Smooth muscle cell (in vitro differentiated cells): ENCODE results near the gene PDZD4. TPM values are rescaled to one million over a fixed set of nuclear protein-coding genes. Genes with fewer than 3 reads are reported as not detected.

Experiments
- DNase-seq: peaks from one replicate; lab custom pipeline; 2025; ENCODE audit not compliant: unreplicated experiment; lab: John Stamatoyannopoulos, UW
- H2AFZ ChIP-seq: fragments of 200-600 bp; sonication (generic); 2 replicates; pipeline ENCODE4 v1.6.0; 2016; ENCODE audit warnings: antibody characterized with exemption, low read depth, mild to moderate bottlenecking
- H3F3A ChIP-seq: fragments of 200-600 bp; sonication (generic); 2 replicates; pipeline ENCODE4 v1.6.0; 2017; ENCODE audit warnings: antibody characterized with exemption, low read depth
- H3K27ac ChIP-seq: fragments of 200-600 bp; sonication (generic); 2 replicates; pipeline ENCODE4 v1.5.1; 2016; ENCODE audit warnings: low read depth, mild to moderate bottlenecking
- H3K27me3 ChIP-seq: fragments of 200-600 bp; sonication (generic); 2 replicates; pipeline ENCODE4 v1.6.1; 2016; ENCODE audit warnings: low read depth, mild to moderate bottlenecking
- H3K36me3 ChIP-seq: fragments of 200-600 bp; sonication (generic); 2 replicates; pipeline ENCODE4 v1.5.1; 2016; ENCODE audit warnings: low read depth
- H3K4me1 ChIP-seq: fragments of 200-600 bp; sonication (generic); 2 replicates; pipeline ENCODE4 v1.5.1; 2016; ENCODE audit warnings: low read depth
- H3K4me2 ChIP-seq: fragments of 200-600 bp; sonication (generic); 2 replicates; pipeline ENCODE4 v1.6.0; 2016; ENCODE audit warnings: mild to moderate bottlenecking
- H3K4me3 ChIP-seq: fragments of 200-600 bp; sonication (generic); 2 replicates; pipeline ENCODE4 v1.5.1; 2016; ENCODE audit warnings: mild to moderate bottlenecking
- H3K79me2 ChIP-seq: fragments of 200-600 bp; sonication (generic); 2 replicates; pipeline ENCODE4 v1.6.0; 2016; ENCODE audit warnings: low read depth, mild to moderate bottlenecking
- H3K9ac ChIP-seq: fragments of 200-600 bp; sonication (generic); 2 replicates; pipeline ENCODE4 v1.6.0; 2016; ENCODE audit warnings: low read depth
- H3K9me3 ChIP-seq: fragments of 200-600 bp; sonication (generic); replicated peaks from 2 replicates; pipeline ENCODE4 v1.5.1; 2016; ENCODE audit warnings: low read depth
- H4K20me1 ChIP-seq: fragments of 200-600 bp; sonication (generic); 2 replicates; pipeline ENCODE4 v1.6.0; 2016; ENCODE audit warnings: low read depth
- CTCF ChIP-seq: fragments of 200-600 bp; sonication (generic); IDR thresholded peaks from 2 replicates; pipeline ENCODE4 v1.5.1; 2017; ENCODE audit warnings: borderline replicate concordance, mild to moderate bottlenecking, antibody characterized with exemption; ENCODE audit not compliant: insufficient read depth, poor library complexity, severe bottlenecking
- WGBS: methylation state at CpG from one replicate; pipeline ENCODE4 v1.1.7; 2016; ENCODE audit warnings: low lambda C conversion rate; 5-methylcytosine and 5-hydroxymethylcytosine counted together
- polyA plus RNA-seq: library from polyadenylated mRNA; unstranded; fragments of >200 nt; fragmentation: Nextera tagmentation; extraction: Ambion mirVana; gene quantifications from 2 replicates; pipeline ENCODE4 v1.2.1, GENCODE V29; 2016
- total RNA-seq: library from RNA; depleted of rRNA; stranded (reverse); fragments of >200 nt; gene quantifications from 2 replicates; pipeline ENCODE4 v1.2.3, GENCODE V29; 2014

Gene PDZD4
- total and polyA plus RNA-seq, 2 experiments from 2014 or later = 2.3 to 3.1 TPM

GRCh38 chrX:153851981-153852380 is 21.6 kb upstream of the PDZD4 start:
- WGBS = 79% methylated on average over 3 of the region's 3 CpGs
- TF ChIP-seq CTCF = no peak

GRCh38 chrX:153848325-153848724 is 18.0 kb upstream of the PDZD4 start:
- Histone ChIP-seq H3K4me1 (no peaks in the 10 kb centered on the region), H3K4me3 (no peak overlapping the region), H3K9me3 (no peaks in the 10 kb centered on the region), H3K36me3 (no peaks in the 10 kb centered on the region), H3K4me2 (no peak overlapping the region), H3K27ac (no peak overlapping the region), H3K79me2 (no peaks in the 10 kb centered on the region), H3K27me3 (peaks cover 9% of the 10 kb centered on the region), H3F3A (no peaks in the 10 kb centered on the region), H4K20me1 (no peaks in the 10 kb centered on the region), H3K9ac (no peak overlapping the region), H2AFZ (no peak overlapping the region)
- WGBS = 61% methylated on average over 3 of the region's 3 CpGs
- no peak for DNase-seq
- no peak for TF ChIP-seq CTCF

More at GRCh38 chrX:153851981-153852380, 21.6 kb upstream of the PDZD4 start:
- Histone ChIP-seq H3K79me2 (no peaks in the 10 kb centered on the region), H3K27me3 (no peaks in the 10 kb centered on the region), H3K4me2 (no peak overlapping the region), H3K9ac (no peak overlapping the region), H3K9me3 (no peaks in the 10 kb centered on the region), H3F3A (no peaks in the 10 kb centered on the region), H3K36me3 (no peaks in the 10 kb centered on the region), H3K4me3 (no peak overlapping the region), H4K20me1 (no peaks in the 10 kb centered on the region), H3K4me1 (no peaks in the 10 kb centered on the region), H2AFZ (no peak overlapping the region), H3K27ac (no peak overlapping the region)
- no peak for DNase-seq

GRCh38 chrX:153845842-153846241 is 15.5 kb upstream of the PDZD4 start:
- no peaks in the 10 kb centered on the region for H3K79me2 ChIP-seq
- H3K4me2 ChIP-seq = no peak overlapping the region
- peaks cover 9% of the 10 kb centered on the region for H3K27me3 ChIP-seq
- no peak for TF ChIP-seq CTCF
- no peak for DNase-seq
- no peak overlapping the region for H3K4me3 ChIP-seq
- H2AFZ ChIP-seq = no peak overlapping the region
- H3K36me3 ChIP-seq = no peaks in the 10 kb centered on the region
- H3K9ac ChIP-seq = no peak overlapping the region
- no peaks in the 10 kb centered on the region for H3K9me3 ChIP-seq
- no peaks in the 10 kb centered on the region for H4K20me1 ChIP-seq
- 34% methylated on average over 3 of the region's 3 CpGs for whole genome bisulfite sequencing
- no peaks in the 10 kb centered on the region for H3F3A ChIP-seq
- H3K27ac ChIP-seq = no peak overlapping the region
- no peaks in the 10 kb centered on the region for H3K4me1 ChIP-seq

- 30% methylated on average over 6 of the region's 6 CpGs for WGBS
- no peak for TF ChIP-seq CTCF
- no peak overlapping the region for H2AFZ ChIP-seq
- H3K9me3 ChIP-seq = no peaks in the 10 kb centered on the region
- H3K4me3 ChIP-seq = no peak overlapping the region
- no peaks in the 10 kb centered on the region for H3K36me3 ChIP-seq
- H3K9ac ChIP-seq = no peak overlapping the region
- no peak overlapping the region for H3K27ac ChIP-seq
- no peaks in the 10 kb centered on the region for H3F3A ChIP-seq
- H3K27me3 ChIP-seq = peaks cover 9% of the 10 kb centered on the region
- no peak for DNase-seq
- no peaks in the 10 kb centered on the region for H3K4me1 ChIP-seq
- H3K4me2 ChIP-seq = no peak overlapping the region
- no peaks in the 10 kb centered on the region for H3K79me2 ChIP-seq
- no peaks in the 10 kb centered on the region for H4K20me1 ChIP-seq
Observed at GRCh38 chrX:153845195-153845594, 14.9 kb upstream of the PDZD4 start.
